A549 (cell line): ENCODE results near the gene NRIP3. TPM values are rescaled to one million over a fixed set of nuclear protein-coding genes. Genes with fewer than 3 reads are reported as not detected.

ENCODE experiments used
- ATAC-seq, 2 experiments: fragments of 200-7000 bp in 1 of 2; fragments of >200 bp in 1 of 2; cut with Nextera tagmentation in 1 of 2; cut with Tn5 transposase in 1 of 2; 3 replicates each; pipeline versions ENCODE4 v1.8.0 to v1.9.1; 2018 to 2020; ENCODE audit warnings: mild to moderate bottlenecking in 1 of 2, moderate library complexity in 1 of 2
- CTCF ChIA-PET: fragments of 300-600 bp; sonication (Branson Sonifier 250); formaldehyde crosslinking; extraction: SDS; loops from one replicate; lab custom pipeline; 2021; ENCODE audit warnings: antibody characterized with exemption, inconsistent platforms; lab: Yijun Ruan, JAX
- POLR2A ChIA-PET: fragments of 350-600 bp; formaldehyde crosslinking; extraction: SDS; loops from one replicate; lab custom pipeline; 2021; ENCODE audit warnings: antibody characterized with exemption, inconsistent platforms; lab: Yijun Ruan, JAX
- DNase-seq, 2 experiments: peaks; one replicate each; pipeline versions ENCODE4 v3.0.0 to v3.0.0-alpha.2; 2011 to 2016; ENCODE audit warnings: low read depth in 1 of 2, low spot score in 1 of 2
- FAIRE-seq: peaks from 2 replicates; lab custom pipeline; 2011; peaks lifted over from hg19 to GRCh38; lab: Jason Lieb, UNC
- H3K27ac ChIP-seq, 2 experiments: fragments of >200 bp; sonication (Bioruptor Twin); formaldehyde crosslinking; 3 replicates each; pipeline ENCODE4 v1.5.1; 2016 to 2017
- H3K4me1 ChIP-seq: fragments of >200 bp; sonication (Bioruptor Twin); formaldehyde crosslinking; 3 replicates; pipeline ENCODE4 v1.6.1; 2016
- H3K4me2 ChIP-seq: fragments of >200 bp; sonication (Bioruptor Twin); formaldehyde crosslinking; 3 replicates; pipeline ENCODE4 v1.6.1; 2016
- H3K4me3 ChIP-seq: fragments of >200 bp; sonication (Bioruptor Twin); formaldehyde crosslinking; 3 replicates; pipeline ENCODE4 v1.5.1; 2016
- H3K9me3 ChIP-seq: fragments of >200 bp; sonication (Bioruptor Twin); formaldehyde crosslinking; 3 replicates; pipeline ENCODE4 v1.6.1; 2016
- CBX2 ChIP-seq: fragments of 200-600 bp; sonication (generic); IDR thresholded peaks from 2 replicates; pipeline ENCODE4 v1.6.1; 2016; ENCODE audit warnings: low read depth, mild to moderate bottlenecking, borderline replicate concordance
- CHD2 ChIP-seq: fragments of 150-350 bp; IDR thresholded peaks from 2 replicates; pipeline ENCODE4 v1.6.1; 2014; ENCODE audit warnings: low read length; ENCODE audit not compliant: partially characterized antibody
- CTCF ChIP-seq: fragments of >200 bp; sonication (Bioruptor Twin); formaldehyde crosslinking; IDR thresholded peaks from 3 replicates; pipeline ENCODE4 v1.5.1; 2016
- E2F6 ChIP-seq: IDR thresholded peaks from 2 replicates; pipeline ENCODE4 v1.6.1; 2012; ENCODE audit warnings: low read depth, borderline replicate concordance
- EP300 ChIP-seq, 2 experiments: fragments of >200 bp; sonication (Bioruptor Twin); formaldehyde crosslinking; IDR thresholded peaks; 2 replicates in 1 of 2; 3 replicates in 1 of 2; pipeline ENCODE4 v1.6.1; 2016 to 2017
- FOSB ChIP-seq: fragments of 250-450 bp; sonication (Bioruptor Pico); IDR thresholded peaks from 2 replicates; pipeline ENCODE4 v1.5.0; 2020; ENCODE audit warnings: mild to moderate bottlenecking, moderate library complexity
- FOXS1 ChIP-seq: fragments of 250-450 bp; sonication (Bioruptor Pico); IDR thresholded peaks from 2 replicates; pipeline ENCODE4 v1.5.0; 2020; ENCODE audit warnings: mild to moderate bottlenecking, moderate library complexity
- HDAC2 ChIP-seq: fragments of 200-600 bp; sonication (generic); IDR thresholded peaks from 2 replicates; pipeline ENCODE4 v1.6.1; 2016
- HES2 ChIP-seq: fragments of >200 bp; sonication (Bioruptor Twin); formaldehyde crosslinking; IDR thresholded peaks from 2 replicates; pipeline ENCODE4 v1.6.1; 2016
- HOXA7 ChIP-seq: fragments of 250-450 bp; sonication (Bioruptor Pico); IDR thresholded peaks from 2 replicates; pipeline ENCODE4 v1.5.0; 2020; ENCODE audit warnings: mild to moderate bottlenecking, moderate library complexity
- JUN ChIP-seq, 2 experiments: fragments of >200 bp; sonication (Bioruptor Twin); formaldehyde crosslinking; IDR thresholded peaks; 2 replicates in 1 of 2; 3 replicates in 1 of 2; pipeline ENCODE4 v1.6.1; 2016 to 2017
- JUNB ChIP-seq: fragments of >200 bp; sonication (Bioruptor Twin); formaldehyde crosslinking; IDR thresholded peaks from 2 replicates; pipeline ENCODE4 v1.6.1; 2016
- KDM1A ChIP-seq: fragments of 200-600 bp; sonication (generic); IDR thresholded peaks from 2 replicates; pipeline ENCODE4 v1.6.1; 2016; ENCODE audit warnings: low read depth, mild to moderate bottlenecking
- MAZ ChIP-seq: fragments of 150-350 bp; IDR thresholded peaks from 2 replicates; pipeline ENCODE4 v1.6.1; 2014; ENCODE audit warnings: antibody characterized with exemption, low read depth, low read length, borderline replicate concordance
- POLR2A ChIP-seq: IDR thresholded peaks from 2 replicates; pipeline ENCODE4 v1.6.1; 2012; ENCODE audit warnings: mild to moderate bottlenecking, low read length
- RFX5 ChIP-seq: fragments of 450-650 bp; IDR thresholded peaks from 2 replicates; pipeline ENCODE4 v1.7.1; 2014; ENCODE audit warnings: antibody characterized with exemption, mild to moderate bottlenecking, moderate library complexity
- RNF2 ChIP-seq: fragments of 200-600 bp; sonication (generic); IDR thresholded peaks from 2 replicates; pipeline ENCODE4 v1.6.1; 2016; ENCODE audit warnings: low read depth, mild to moderate bottlenecking, antibody characterized with exemption, moderate library complexity, borderline replicate concordance
- SMC3 ChIP-seq: fragments of >200 bp; sonication (Bioruptor Twin); formaldehyde crosslinking; IDR thresholded peaks from 3 replicates; pipeline ENCODE4 v1.6.1; 2018; ENCODE audit warnings: inconsistent platforms
- SREBF2 ChIP-seq: fragments of 450-650 bp; IDR thresholded peaks from 2 replicates; pipeline ENCODE4 v1.6.1; 2014; ENCODE audit warnings: mild to moderate bottlenecking, moderate library complexity
- ZSCAN20 ChIP-seq: fragments of 250-450 bp; sonication (Bioruptor Pico); IDR thresholded peaks from 2 replicates; pipeline ENCODE4 v1.8.0; 2022; ENCODE audit warnings: mild to moderate bottlenecking, moderate library complexity
- WGBS: methylation state at CpG from one replicate; pipeline ENCODE4 v1.1.6; 2017; ENCODE audit errors: missing lambda C conversion rate; 5-methylcytosine and 5-hydroxymethylcytosine counted together
- polyA plus RNA-seq, 4 experiments: library from polyadenylated mRNA; depleted of rRNA in 3 of 4; stranded (reverse); fragments of >200 nt; fragmentation: RNase III in 1 of 4; extraction: RNeasy Plus Mini Kit Qiagen cat#74134 plus additional on column Dnase treatment in 1 of 4; gene quantifications; 2 replicates in 3 of 4; 3 replicates in 1 of 4; pipeline ENCODE4 v1.2.3, GENCODE V29; 2011 to 2017

NRIP3 gene
- polyA plus RNA-seq, 2 of the 4 experiments (the other 2 are of a cell fraction), result 0.49 to 1.0 TPM

GRCh38 chr11:9049959-9050358, 46.2 kb upstream of the NRIP3 start:
- Histone ChIP-seq H3K4me3 (no peak overlapping the region), H3K27ac (no peak overlapping the region), H3K4me2 (no peak overlapping the region), H3K9me3 (no peaks in the 10 kb centered on the region)
- WGBS, result 60% methylated on average over 2 of the region's 2 CpGs
- DNase-seq (no peak), ATAC-seq (no peak), FAIRE-seq (no peak)
- CTCF ChIA-PET, result interaction anchor here (0.7 to 2.5 kb wide), 2 partner anchors 16 to 35 kb away, joined by 3 to 8 read pairs; no protein-coding TSS in a partner anchor
- TF ChIP-seq FOXS1 (CRISPR knock-in tag), result no peak
- no peak for TF ChIP-seq MAZ
- TF ChIP-seq ZSCAN20 (CRISPR knock-in tag), result no peak
- TF ChIP-seq E2F6, result no peak
- TF ChIP-seq RNF2, result no peak
- TF ChIP-seq, all 56 proteins: peak for 0
- POLR2A ChIA-PET, result no interaction called here
- no peaks in the 10 kb centered on the region for H3K4me1 ChIP-seq

- Histone ChIP-seq H3K27ac (no peak overlapping the region), H3K4me1 (no peaks in the 10 kb centered on the region), H3K9me3 (no peaks in the 10 kb centered on the region), H3K4me3 (no peak overlapping the region), H3K4me2 (no peak overlapping the region)
- DNase-seq (no peak), FAIRE-seq (no peak), ATAC-seq (no peak)
- ChIA-PET POLR2A (no interaction called here), CTCF (interaction anchor here (0.9 to 1.5 kb wide), 5 partner anchors 17 to 89 kb away, joined by 3 to 7 read pairs (median 5); no protein-coding TSS in a partner anchor)
- 62% methylated on average over 9 of the region's 9 CpGs for WGBS
- TF ChIP-seq SREBF2 (no peak), SMC3 (no peak), CBX2 (no peak)
These were observed 44.2 kb upstream of the NRIP3 start for GRCh38 chr11:9047964-9048523.

- DNase-seq, result no peak
- 78% methylated on average over 4 of the region's 4 CpGs for WGBS
- no peak for FAIRE-seq
- ATAC-seq, result no peak
- ChIA-PET POLR2A (no interaction called here), CTCF (interaction anchor here (0.7 to 1.7 kb wide), 4 partner anchors 15 to 455 kb away, joined by 3 to 4 read pairs (median 4); no protein-coding TSS in a partner anchor)
- H3K9me3 ChIP-seq, result peaks cover 2% of the 10 kb centered on the region; the same call in 2 of the 3 replicates
- no peak for TF ChIP-seq POLR2A
- TF ChIP-seq CHD2, result no peak
- no peak for TF ChIP-seq HOXA7 (CRISPR knock-in tag)
- TF ChIP-seq EP300 (IDR thresholded peaks at IDR 0.05), result no peak
- TF ChIP-seq CTCF, result no peak
- no peak for TF ChIP-seq FOSB (CRISPR knock-in tag)
- no peak for TF ChIP-seq KDM1A
- no peak for TF ChIP-seq RFX5
- no peak for TF ChIP-seq HES2
- no peak for TF ChIP-seq JUN (IDR thresholded peaks at IDR 0.05)
- no peak for TF ChIP-seq JUNB
- TF ChIP-seq CBX2, result no peak
- TF ChIP-seq HDAC2, result no peak
- no peak overlapping the region for H3K4me2 ChIP-seq
- no peaks in the 10 kb centered on the region for H3K4me1 ChIP-seq
- no peak overlapping the region for H3K27ac ChIP-seq
- no peak overlapping the region for H3K4me3 ChIP-seq
These were observed 42.7 kb upstream of the NRIP3 start for GRCh38 chr11:9046481-9046880.
